Naive B cell (primary cell): Measurements from ENCODE around the gene FLT3LG. TPM values are rescaled to one million over a fixed set of nuclear protein-coding genes. Genes with fewer than 3 reads are reported as not detected.
A peak's percentile ranks its signal among the peaks of the same experiment; 100 is the strongest.

Experiments
- ATAC-seq, 2 donors: fragments of 150-1000 bp; cut with Tn5 transposase; 2 replicates each; pipeline ENCODE4 v1.10.0; 2021; ENCODE audit warnings: low read depth in 2 of 2, mild to moderate bottlenecking in 2 of 2, moderate library complexity in 2 of 2
- DNase-seq: peaks from one replicate; pipeline ENCODE4 v3.0.0; 2022
- H3K27ac Mint-ChIP-seq, 6 donors: one replicate each; pipeline ENCODE4 v1.8.0; 2020 to 2022; ENCODE audit warnings: mild to moderate bottlenecking in 6 of 6, mixed read lengths in 6 of 6, moderate library complexity in 5 of 6, inconsistent platforms in 2 of 6
- H3K27me3 Mint-ChIP-seq, 3 donors: one replicate each; pipeline ENCODE4 v1.8.0; 2021 to 2022; ENCODE audit warnings: mixed read lengths in 3 of 3, mild to moderate bottlenecking in 1 of 3
- H3K36me3 Mint-ChIP-seq, 2 donors: one replicate each; pipeline ENCODE4 v1.8.0; 2020 to 2022; ENCODE audit warnings: mixed read lengths in 2 of 2, inconsistent platforms in 1 of 2, mild to moderate bottlenecking in 1 of 2
- H3K4me1 Mint-ChIP-seq, 3 donors: one replicate each; pipeline ENCODE4 v1.8.0; 2020 to 2022; ENCODE audit warnings: mixed read lengths in 3 of 3, inconsistent platforms in 1 of 3, mild to moderate bottlenecking in 1 of 3, moderate library complexity in 1 of 3
- H3K4me3 Mint-ChIP-seq, 8 donors: one replicate each; pipeline ENCODE4 v1.8.0; 2020 to 2022; ENCODE audit warnings: mild to moderate bottlenecking in 8 of 8, mixed read lengths in 8 of 8, moderate library complexity in 8 of 8, inconsistent platforms in 2 of 8
- H3K9me3 Mint-ChIP-seq, 7 donors: one replicate each; pipeline ENCODE4 v1.8.0; 2020 to 2022; ENCODE audit warnings: mixed read lengths in 7 of 7, mild to moderate bottlenecking in 5 of 7, inconsistent platforms in 2 of 7, moderate library complexity in 1 of 7
- polyA plus RNA-seq, 6 donors: library from polyadenylated mRNA; unstranded; fragments of 300-500 nt; fragmentation: Illumina TruSeq; gene quantifications; one replicate each; pipeline ENCODE4 v1.2.3, GENCODE V29; 2021; ENCODE audit warnings: low read depth in 6 of 6

Gene FLT3LG
- polyA plus RNA-seq, 6 donors from 2014 or later = 9.5 to 15.0 (median 11.4) TPM

- peaks cover 16 to 49% (median 37%) of the 10 kb centered on the region in 3 donors for H3K4me1 Mint-ChIP-seq
- H3K9me3 Mint-ChIP-seq = no peaks in the 10 kb centered on the region
- DNase-seq (no peak), ATAC-seq (no peak)
- H3K27me3 Mint-ChIP-seq = no peaks in the 10 kb centered on the region
- H3K36me3 Mint-ChIP-seq = peaks cover 12 to 16% of the 10 kb centered on the region in 2 donors
- H3K27ac Mint-ChIP-seq = peak overlapping the region in 4 of 6 donors; percentile 83 to 95 (median 92)
- H3K4me3 Mint-ChIP-seq = peak overlapping the region; percentile 85 to 99 (median 97)
Observed at GRCh38 chr19:49489601-49490167, 15.7 kb downstream of the FLT3LG start.

GRCh38 chr19:49490287-49491029 lies 16.4 kb downstream of the FLT3LG start:
- ATAC-seq = no peak
- H3K36me3 Mint-ChIP-seq = peaks cover 12 to 16% of the 10 kb centered on the region in 2 donors
- peak overlapping the region in 2 of 6 donors; percentile 72 to 95 for H3K27ac Mint-ChIP-seq

GRCh38 chr19:49491030-49491803 lies 17.2 kb downstream of the FLT3LG start:
- Mint-ChIP-seq H3K27me3 (no peaks in the 10 kb centered on the region), H3K9me3 (no peaks in the 10 kb centered on the region), H3K36me3 (peaks cover 12 to 16% of the 10 kb centered on the region in 2 donors), H3K4me1 (peaks cover 20 to 57% (median 38%) of the 10 kb centered on the region in 3 donors), H3K27ac (peak overlapping the region in 4 of 6 donors; percentile 42 to 95 (median 56)), H3K4me3 (peak overlapping the region in 4 of 8 donors; percentile 26 to 97 (median 64))
- DNase-seq (no peak), ATAC-seq (no peak)

More at GRCh38 chr19:49490287-49491029, 16.4 kb downstream of the FLT3LG start:
- Mint-ChIP-seq H3K9me3 (no peaks in the 10 kb centered on the region), H3K4me3 (peak overlapping the region in 7 of 8 donors; percentile 26 to 99 (median 96)), H3K4me1 (peaks cover 16 to 57% (median 37%) of the 10 kb centered on the region in 3 donors), H3K27me3 (no peaks in the 10 kb centered on the region)
- DNase-seq = no peak

GRCh38 chr19:49491804-49492572 lies 18.0 kb downstream of the FLT3LG start:
- H3K27me3 Mint-ChIP-seq = no peaks in the 10 kb centered on the region
- H3K36me3 Mint-ChIP-seq = peaks cover 12 to 16% of the 10 kb centered on the region in 2 donors
- H3K27ac Mint-ChIP-seq = peak overlapping the region in 5 of 6 donors; percentile 42 to 85 (median 80)
- ATAC-seq = no peak
- no peaks in the 10 kb centered on the region for H3K9me3 Mint-ChIP-seq
- H3K4me3 Mint-ChIP-seq = peak overlapping the region in 5 of 8 donors; percentile 6 to 79 (median 38)
- H3K4me1 Mint-ChIP-seq = peaks cover 20 to 58% (median 45%) of the 10 kb centered on the region in 3 donors
- no peak for DNase-seq

DNA sequence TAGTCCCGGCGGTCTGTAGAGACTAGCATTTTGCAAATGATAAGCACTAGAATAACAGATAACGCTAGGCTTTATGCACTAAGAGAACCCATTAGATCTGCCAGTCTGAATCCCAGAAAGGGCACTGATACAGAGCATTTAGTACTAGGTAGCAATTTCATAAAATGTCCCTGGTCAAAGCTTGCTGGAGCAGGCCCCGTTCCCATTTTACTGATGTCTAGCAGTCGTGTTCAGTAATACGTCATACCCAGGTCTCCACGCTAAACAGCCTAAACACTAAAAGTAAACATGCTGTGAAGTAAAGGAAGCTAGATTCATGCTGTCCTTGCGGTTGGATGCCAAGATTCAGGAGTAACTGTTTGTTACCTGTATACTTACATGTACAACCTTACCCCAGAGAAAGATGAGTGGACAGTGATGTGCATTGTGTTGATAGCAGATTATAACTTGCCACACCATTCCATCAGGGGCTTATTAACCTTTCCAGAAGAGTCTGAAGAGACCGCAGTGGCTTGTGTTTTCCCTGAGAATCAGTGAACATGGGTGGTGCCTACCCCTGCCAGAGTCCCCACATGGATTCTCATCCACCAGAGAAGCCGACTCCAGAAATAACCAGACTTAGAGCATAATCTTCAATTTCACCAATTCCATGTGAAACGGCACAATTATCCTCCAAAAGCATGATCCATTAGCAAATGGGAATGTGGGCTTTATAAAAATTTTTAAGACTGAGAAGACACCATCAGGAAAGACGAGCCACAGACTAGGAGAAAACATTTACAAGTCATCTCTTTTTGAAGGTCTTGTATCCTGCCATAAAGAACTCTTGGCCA lies 18.8 kb downstream of the FLT3LG start:
- peaks cover 20 to 63% (median 44%) of the 10 kb centered on the region in 3 donors for H3K4me1 Mint-ChIP-seq
- H3K27ac Mint-ChIP-seq = peak overlapping the region; percentile 66 to 89 (median 82)
- peaks cover 11 to 15% of the 10 kb centered on the region in 2 donors for H3K36me3 Mint-ChIP-seq
- no peaks in the 10 kb centered on the region for H3K9me3 Mint-ChIP-seq
- ATAC-seq (no peak), DNase-seq (no peak)
- no peaks in the 10 kb centered on the region for H3K27me3 Mint-ChIP-seq
- H3K4me3 Mint-ChIP-seq = peak overlapping the region in 5 of 8 donors; percentile 6 to 79 (median 53)

- ATAC-seq = no peak
- Mint-ChIP-seq H3K4me3 (peak overlapping the region; percentile 94 to 100 (median 98)), H3K27ac (peak overlapping the region; percentile 99 to 100 (median 99)), H3K9me3 (peaks cover 0 to 2% (median 0%) of the 10 kb centered on the region in 7 donors), H3K4me1 (peaks cover 35 to 64% (median 40%) of the 10 kb centered on the region in 3 donors), H3K36me3 (peaks cover 7 to 17% of the 10 kb centered on the region in 2 donors), H3K27me3 (no peaks in the 10 kb centered on the region)
- no peak for DNase-seq
Observed at GRCh38 chr19:49496574-49497008, 22.6 kb downstream of the FLT3LG start.

GRCh38 chr19:49497047-49497788 lies 23.2 kb downstream of the FLT3LG start:
- H3K9me3 Mint-ChIP-seq = peaks cover 0 to 2% (median 0%) of the 10 kb centered on the region in 7 donors
- no peaks in the 10 kb centered on the region for H3K27me3 Mint-ChIP-seq
- peaks cover 40 to 66% (median 45%) of the 10 kb centered on the region in 3 donors for H3K4me1 Mint-ChIP-seq
- H3K36me3 Mint-ChIP-seq = peaks cover 7 to 17% of the 10 kb centered on the region in 2 donors
- DNase-seq = peak; percentile 78
- peak overlapping the region; percentile 94 to 100 (median 98) for H3K4me3 Mint-ChIP-seq
- peak; percentile 18 for ATAC-seq
- H3K27ac Mint-ChIP-seq = peak overlapping the region; percentile 99 to 100 (median 99)

GRCh38 chr19:49497789-49498103 lies 23.7 kb downstream of the FLT3LG start:
- Mint-ChIP-seq H3K4me3 (peak overlapping the region; percentile 94 to 100 (median 98)), H3K36me3 (peaks cover 3 to 12% of the 10 kb centered on the region in 2 donors), H3K9me3 (peaks cover 0 to 2% (median 0%) of the 10 kb centered on the region in 7 donors), H3K4me1 (peaks cover 43 to 67% (median 47%) of the 10 kb centered on the region in 3 donors), H3K27ac (peak overlapping the region in 5 of 6 donors; percentile 99 to 100 (median 99)), H3K27me3 (no peaks in the 10 kb centered on the region)
- no peak for ATAC-seq
- DNase-seq = no peak

DNA sequence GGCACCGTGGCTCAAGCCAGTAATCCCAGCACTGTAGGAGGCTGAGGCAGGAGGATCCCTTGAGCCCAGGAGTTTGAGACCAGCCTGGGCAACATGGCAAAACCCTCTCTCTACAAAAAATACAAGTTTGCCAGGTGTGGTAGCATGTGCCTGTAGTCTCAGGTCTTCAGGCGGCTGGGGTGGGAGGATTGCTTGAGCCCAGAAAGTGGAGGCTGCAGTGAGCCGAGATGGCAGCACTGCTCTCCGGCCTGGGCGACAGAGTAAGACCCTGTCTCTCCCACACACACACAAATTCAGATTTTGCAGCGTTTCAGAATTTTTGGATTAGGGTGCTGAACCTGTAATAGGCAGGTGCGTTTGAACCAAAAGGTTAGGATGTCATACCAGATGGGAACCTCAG lies 24.5 kb downstream of the FLT3LG start:
- Mint-ChIP-seq H3K27ac (peak overlapping the region; percentile 59 to 100 (median 99)), H3K9me3 (peaks cover 0 to 2% (median 0%) of the 10 kb centered on the region in 7 donors), H3K4me1 (peaks cover 43 to 71% (median 52%) of the 10 kb centered on the region in 3 donors), H3K27me3 (no peaks in the 10 kb centered on the region), H3K4me3 (peak overlapping the region; percentile 94 to 100 (median 98)), H3K36me3 (peaks cover 0 to 9% of the 10 kb centered on the region in 2 donors)
- no peak for ATAC-seq
- no peak for DNase-seq

GRCh38 chr19:49499030-49499670 lies 25.1 kb downstream of the FLT3LG start:
- no peak for DNase-seq
- Mint-ChIP-seq H3K4me3 (peak overlapping the region; percentile 94 to 100 (median 98)), H3K27ac (peak overlapping the region; percentile 77 to 100 (median 98)), H3K9me3 (peaks cover 0 to 2% (median 0%) of the 10 kb centered on the region in 7 donors), H3K27me3 (no peaks in the 10 kb centered on the region), H3K4me1 (peaks cover 43 to 72% (median 52%) of the 10 kb centered on the region in 3 donors), H3K36me3 (peaks cover 0 to 9% of the 10 kb centered on the region in 2 donors)
- ATAC-seq = no peak
